Measurements from ENCODE around the gene FRYL.

- no peak for TF ChIP-seq CTCF (IDR thresholded peaks at IDR 0.05; ENCODE audit: control extremely low read depth in 1 of 3, insufficient read depth in 1 of 3, low read depth in 1 of 3, low read length in 3 of 3)
- TF ChIP-seq FOSL1 (IDR thresholded peaks at IDR 0.05; ENCODE audit: insufficient read depth, low read depth, low read length): no peak
- TF ChIP-seq TEAD4 (IDR thresholded peaks at IDR 0.05; ENCODE audit: low read depth, low read length): no peak
- TF ChIP-seq MAX (IDR thresholded peaks at IDR 0.05): no peak
- TF ChIP-seq PHF8 (conservative IDR thresholded peaks at IDR 0.05; ENCODE audit: low read depth, low read length): no peak
- TF ChIP-seq KDM5A (IDR thresholded peaks at IDR 0.05; ENCODE audit: low read length): no peak
- TF ChIP-seq USF2 (IDR thresholded peaks at IDR 0.05; ENCODE audit: low read length): no peak
- TF ChIP-seq BCL11A (IDR thresholded peaks at IDR 0.05; ENCODE audit: low read depth in 2 of 2, low read length in 2 of 2): no peak
These were observed 35.4 kb upstream of the FRYL start for GRCh38 chr4:48815483-48815882.

All from H1 (cell line).